ENCODE data around the gene SOCS7. TPM values are rescaled to one million over a fixed set of nuclear protein-coding genes. Genes with fewer than 3 reads are reported as not detected.

Gene SOCS7
- total RNA-seq, 1 donor from 2014 or later, result 23.7 TPM

DNA sequence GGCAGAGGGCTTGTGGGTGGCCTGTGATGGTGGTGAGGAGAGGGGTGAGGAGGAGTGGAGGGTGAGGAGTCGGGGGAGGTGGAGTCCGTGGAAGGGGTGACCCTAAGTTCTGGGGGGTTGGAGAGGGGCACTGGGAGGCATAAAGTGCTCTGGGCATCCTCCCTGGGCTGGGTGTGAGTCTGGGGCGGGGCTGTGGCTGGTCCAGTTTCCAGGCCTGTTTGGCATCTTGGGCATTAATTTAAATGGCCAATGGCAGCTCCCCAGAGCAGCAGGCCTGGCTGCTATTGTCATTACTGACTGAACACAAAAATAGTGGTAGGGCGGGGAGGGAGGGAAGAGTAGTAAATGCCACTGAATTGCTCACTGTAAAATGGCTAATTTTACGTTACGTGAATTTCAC lies 68.9 kb downstream of the SOCS7 start:
- no peaks in the 10 kb centered on the region for H3K36me3 ChIP-seq
- ATAC-seq (no peak), DNase-seq (no peak)
- H3K9me3 ChIP-seq, result no peaks in the 10 kb centered on the region
- H3K4me3 ChIP-seq, result no peak overlapping the region
- H3K27ac ChIP-seq, result no peak overlapping the region
- peaks cover 12% of the 10 kb centered on the region for H3K4me1 ChIP-seq
- peaks cover 39% of the 10 kb centered on the region for H3K27me3 ChIP-seq
- TF ChIP-seq, protein P1, sequence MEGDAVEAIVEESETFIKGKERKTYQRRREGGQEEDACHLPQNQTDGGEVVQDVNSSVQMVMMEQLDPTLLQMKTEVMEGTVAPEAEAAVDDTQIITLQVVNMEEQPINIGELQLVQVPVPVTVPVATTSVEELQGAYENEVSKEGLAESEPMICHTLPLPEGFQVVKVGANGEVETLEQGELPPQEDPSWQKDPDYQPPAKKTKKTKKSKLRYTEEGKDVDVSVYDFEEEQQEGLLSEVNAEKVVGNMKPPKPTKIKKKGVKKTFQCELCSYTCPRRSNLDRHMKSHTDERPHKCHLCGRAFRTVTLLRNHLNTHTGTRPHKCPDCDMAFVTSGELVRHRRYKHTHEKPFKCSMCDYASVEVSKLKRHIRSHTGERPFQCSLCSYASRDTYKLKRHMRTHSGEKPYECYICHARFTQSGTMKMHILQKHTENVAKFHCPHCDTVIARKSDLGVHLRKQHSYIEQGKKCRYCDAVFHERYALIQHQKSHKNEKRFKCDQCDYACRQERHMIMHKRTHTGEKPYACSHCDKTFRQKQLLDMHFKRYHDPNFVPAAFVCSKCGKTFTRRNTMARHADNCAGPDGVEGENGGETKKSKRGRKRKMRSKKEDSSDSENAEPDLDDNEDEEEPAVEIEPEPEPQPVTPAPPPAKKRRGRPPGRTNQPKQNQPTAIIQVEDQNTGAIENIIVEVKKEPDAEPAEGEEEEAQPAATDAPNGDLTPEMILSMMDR (IDR thresholded peaks at IDR 0.05), result no peak
- intact Hi-C loops (cut with DNase I), result loop anchor here (10.0 kb wide), 1 partner anchor 54 kb away; no protein-coding TSS in a partner anchor

- Histone ChIP-seq H3K27me3 (peaks cover 39% of the 10 kb centered on the region), H3K27ac (no peak overlapping the region), H3K9me3 (no peaks in the 10 kb centered on the region), H3K4me3 (no peak overlapping the region), H3K36me3 (no peaks in the 10 kb centered on the region), H3K4me1 (peaks cover 16% of the 10 kb centered on the region)
- no peak for DNase-seq
- intact Hi-C loops (cut with DNase I), result loop anchor here (10.0 kb wide), 1 partner anchor 53 kb away; no protein-coding TSS in a partner anchor
- no peak for ATAC-seq
- TF ChIP-seq, protein P1 (IDR thresholded peaks at IDR 0.05), result no peak
These were observed 69.7 kb downstream of the SOCS7 start for GRCh38 chr17:38421171-38421841.

DNA sequence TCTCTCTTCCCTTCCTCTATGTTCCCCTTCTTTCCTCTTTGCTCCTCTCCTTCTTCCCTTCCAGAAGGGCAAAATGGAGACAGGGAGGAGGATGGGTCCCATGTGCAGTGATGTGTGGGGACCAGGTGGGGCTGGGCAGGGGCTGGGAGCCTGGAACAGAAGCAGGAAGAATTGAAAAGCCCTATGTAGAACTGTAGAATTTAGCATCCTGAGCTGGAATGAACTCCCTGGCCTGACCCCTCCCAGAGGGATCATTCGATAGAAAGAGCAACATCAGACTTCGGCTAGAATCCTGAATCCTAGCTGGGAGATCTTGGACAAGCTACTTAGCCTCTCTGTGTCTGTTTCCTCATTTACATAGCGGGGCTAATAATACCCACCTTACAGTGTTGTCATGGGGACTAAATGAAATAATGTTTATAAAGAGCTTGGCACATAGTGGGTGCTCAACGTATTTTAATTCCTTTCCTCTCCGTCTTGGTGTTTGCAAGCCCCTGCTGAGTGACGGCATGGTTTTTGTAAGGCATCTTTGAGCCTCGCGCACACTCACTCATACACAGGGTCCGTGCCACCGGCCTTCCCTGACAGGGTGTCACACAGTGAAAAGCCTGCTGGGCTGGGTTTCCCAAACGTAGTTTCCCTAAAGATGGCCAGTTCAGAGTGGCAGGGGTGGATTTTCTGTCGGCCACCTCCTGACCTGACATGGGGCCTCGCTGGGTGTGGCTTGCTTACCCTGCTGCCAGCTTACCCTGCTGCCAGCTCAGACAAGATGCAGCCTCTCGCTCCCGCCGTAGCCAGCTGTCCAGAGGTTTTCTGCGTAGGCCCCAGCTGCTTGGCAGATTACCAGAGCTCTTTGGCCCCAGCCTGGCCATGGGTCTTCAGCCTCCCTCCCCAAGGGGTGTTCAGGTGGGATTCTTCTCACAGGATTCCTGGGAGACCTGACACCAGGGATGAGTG lies 70.5 kb downstream of the SOCS7 start:
- TF ChIP-seq, protein P1 (IDR thresholded peaks at IDR 0.05), result no peak
- ATAC-seq (no peak), DNase-seq (no peak)
- Histone ChIP-seq H3K36me3 (no peaks in the 10 kb centered on the region), H3K4me3 (no peak overlapping the region), H3K27ac (no peak overlapping the region), H3K9me3 (no peaks in the 10 kb centered on the region), H3K4me1 (peaks cover 25% of the 10 kb centered on the region), H3K27me3 (peaks cover 39% of the 10 kb centered on the region)
- intact Hi-C loops (cut with DNase I), result loop anchor here (10.0 kb wide), 1 partner anchor 53 kb away; no protein-coding TSS in a partner anchor

DNA sequence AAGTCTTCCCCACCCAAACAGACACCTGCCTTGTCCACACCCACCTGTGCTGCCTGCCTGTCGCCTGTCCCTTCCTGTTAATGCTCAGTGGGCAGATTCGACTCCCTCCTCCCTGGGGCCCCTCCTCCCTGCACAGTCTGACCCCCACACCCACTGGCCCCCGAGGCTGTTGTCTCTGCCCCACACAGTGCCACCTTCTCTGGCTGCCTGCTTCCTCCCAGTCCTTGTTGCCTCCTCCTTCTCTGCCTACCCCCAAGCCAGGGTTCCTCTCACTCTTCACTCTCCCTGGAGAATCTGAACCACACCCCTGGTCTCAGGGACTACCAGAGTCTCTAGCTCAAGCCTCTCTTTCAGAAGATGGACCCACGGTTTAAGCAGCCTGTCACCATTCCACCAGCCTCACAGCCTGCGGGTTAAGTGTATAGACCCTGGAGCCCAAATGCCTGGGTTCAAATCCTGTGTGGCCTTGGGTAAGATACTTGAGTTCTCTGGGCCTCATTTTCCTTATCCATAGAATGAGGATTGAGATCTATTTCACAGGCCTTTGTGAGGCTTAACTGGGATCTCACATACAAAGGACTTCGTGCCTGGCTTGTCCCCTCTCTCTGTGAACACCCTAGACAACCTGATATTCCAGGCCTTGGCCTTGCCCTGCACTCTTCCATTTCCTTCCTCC lies 72.8 kb downstream of the SOCS7 start:
- Histone ChIP-seq H3K27me3 (peaks cover 24% of the 10 kb centered on the region), H3K27ac (peak overlapping the region; percentile 36), H3K9me3 (no peaks in the 10 kb centered on the region), H3K4me1 (peaks cover 37% of the 10 kb centered on the region), H3K4me3 (no peak overlapping the region), H3K36me3 (no peaks in the 10 kb centered on the region)
- intact Hi-C loops (cut with DNase I), result loop anchor here (10.0 kb wide), 1 partner anchor 50 kb away; no protein-coding TSS in a partner anchor
- TF ChIP-seq, protein P1 (IDR thresholded peaks at IDR 0.05), result no peak
- DNase-seq (no peak), ATAC-seq (no peak)

GRCh38 chr17:38425031-38425430 lies 73.4 kb downstream of the SOCS7 start:
- H3K4me3 ChIP-seq, result no peak overlapping the region
- peak overlapping the region; percentile 36 for H3K27ac ChIP-seq
- ATAC-seq (no peak), DNase-seq (no peak)
- H3K36me3 ChIP-seq, result no peaks in the 10 kb centered on the region
- peaks cover 43% of the 10 kb centered on the region for H3K4me1 ChIP-seq
- peaks cover 18% of the 10 kb centered on the region for H3K27me3 ChIP-seq
- TF ChIP-seq, protein P1 (IDR thresholded peaks at IDR 0.05), result no peak
- H3K9me3 ChIP-seq, result no peaks in the 10 kb centered on the region
- intact Hi-C loops (cut with DNase I), result loop anchor here (10.0 kb wide), 1 partner anchor 50 kb away; no protein-coding TSS in a partner anchor

Measured in upper lobe of right lung (tissue), 1 donor.